ENCODE measurements around the gene ZSWIM1. TPM values are rescaled to one million over a fixed set of nuclear protein-coding genes. Genes with fewer than 3 reads are reported as not detected.
A peak's percentile ranks its signal among the peaks of the same experiment; 100 is the strongest.

The ZSWIM1 gene
- total and polyA plus RNA-seq, 2 of the 13 experiments (the other 11 are each of a cell fraction or from before 2014, with no cell fraction given), result 9.5 to 11.7 TPM

GRCh38 chr20:45909817-45910669 is 29.0 kb downstream of the ZSWIM1 start (continued):
- TF ChIP-seq ATF2 (CRISPR knock-in tag; IDR thresholded peaks at IDR 0.05) (no peak), ZNF740 (CRISPR knock-in tag; IDR thresholded peaks at IDR 0.05) (no peak), RFX1 (IDR thresholded peaks at IDR 0.05) (no peak), SRSF9 (IDR thresholded peaks at IDR 0.05; ENCODE audit: borderline replicate concordance, insufficient read depth, low read depth, low read length, poor library complexity, severe bottlenecking) (no peak), HMGXB3 (CRISPR knock-in tag; IDR thresholded peaks at IDR 0.05; ENCODE audit: borderline replicate concordance) (no peak; the same call in 1 of the 2 replicates), ZNF781 (CRISPR knock-in tag; IDR thresholded peaks at IDR 0.05; ENCODE audit: borderline replicate concordance, not compliant biosample characterization) (peak; percentile 19), ZNF383 (CRISPR knock-in tag; IDR thresholded peaks at IDR 0.05; ENCODE audit: borderline replicate concordance) (0 out of 2 replicates have a peak, but pooled peaks have one; percentile 68), ZNF687 (CRISPR knock-in tag; IDR thresholded peaks at IDR 0.05) (peak; percentile 75), ZNF75D (CRISPR knock-in tag; IDR thresholded peaks at IDR 0.05; ENCODE audit: borderline replicate concordance) (no peak), NFAT5 (CRISPR knock-in tag; IDR thresholded peaks at IDR 0.05) (no peak)
